ENCODE results near the gene MCUB. TPM values are rescaled to one million over a fixed set of nuclear protein-coding genes. Genes with fewer than 3 reads are reported as not detected.

The MCUB gene
- total RNA-seq, 1 experiment from 2014 or later: 18.6 TPM

GRCh38 chr4:109548655-109549054 is 11.4 kb upstream of the MCUB start (continued):
- TF ChIP-seq SRF (IDR thresholded peaks at IDR 0.05; ENCODE audit: low read depth) (no peak), RAD21 (IDR thresholded peaks at IDR 0.05; ENCODE audit: low read depth) (no peak), ZNF274 (IDR thresholded peaks at IDR 0.05; ENCODE audit: low read depth, low read length) (no peak), ZFX (IDR thresholded peaks at IDR 0.05) (no peak), FOSL1 (IDR thresholded peaks at IDR 0.05; ENCODE audit: low read depth) (no peak)

DNA sequence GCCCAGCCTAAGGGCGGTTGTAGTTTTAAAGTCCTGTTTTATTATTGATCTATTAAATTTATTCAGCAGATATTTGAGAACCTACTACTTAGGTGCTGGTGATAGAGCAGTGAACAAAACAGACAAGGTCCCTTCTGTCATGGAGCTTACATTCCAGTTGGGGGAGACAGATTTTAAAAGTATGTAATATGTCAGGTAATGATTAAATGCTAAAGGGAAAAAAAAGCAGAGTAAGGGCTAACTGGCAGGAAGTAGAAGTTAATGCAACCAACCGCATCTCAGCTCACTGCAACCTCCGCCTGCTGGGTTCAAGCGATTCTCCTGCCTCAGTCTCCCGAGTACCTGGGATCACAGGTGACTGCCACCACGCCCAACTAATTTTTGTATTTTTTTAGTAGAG is 7.8 kb upstream of the MCUB start:
- CTCF ChIA-PET: no interaction called here
- ATAC-seq: no peak

More for the DNA sequence above, 7.8 kb upstream of the MCUB start:
- H3K79me2 ChIP-seq (ENCODE audit: insufficient read depth, low read length): no peaks in the 10 kb centered on the region
- H3K27ac ChIP-seq (ENCODE audit: low read depth, low read length): no peak overlapping the region
- intact Hi-C loops (cut with micrococcal nuclease): no loop called here
- no TSS peak for BruUV-seq (replicated peaks)
- DNase-seq (ENCODE audit: low read depth, low spot score): no peak
- H3K4me3 ChIP-seq (replicated peaks in 1 of 2; ENCODE audit: low read depth in 1 of 2, low read length in 2 of 2): no peak overlapping the region
- H3K4me1 ChIP-seq (ENCODE audit: control insufficient read depth in 1 of 2, insufficient read depth in 2 of 2, low read length in 2 of 2): peaks cover 0 to 5% of the 10 kb centered on the region in 2 experiments; a peak in 1 of 4 replicates
- no peaks in the 10 kb centered on the region for H3K27me3 ChIP-seq (ENCODE audit: insufficient read depth, low read length)
- no peak overlapping the region for H2AFZ ChIP-seq (ENCODE audit: low read depth, low read length, poor library complexity, severe bottlenecking)
- no peak overlapping the region for H3K4me2 ChIP-seq (ENCODE audit: low read length)
- H3K9me2 ChIP-seq (ENCODE audit: insufficient read depth): no peaks in the 10 kb centered on the region
- ChIA-PET POLR2A (no interaction called here), RAD21 (ENCODE audit: low non-redundant PET in 1 of 2, low total read pairs in 2 of 2, uncharacterized antibody in 2 of 2, unreplicated experiment in 2 of 2) (no interaction called here)
- H3K9me3 ChIP-seq (ENCODE audit: control insufficient read depth in 1 of 2, insufficient read depth in 1 of 2, low read depth in 1 of 2, low read length in 2 of 2): no peaks in the 10 kb centered on the region
- no peaks in the 10 kb centered on the region for H4K20me1 ChIP-seq (ENCODE audit: insufficient read depth)
- TF ChIP-seq ZBTB33 (IDR thresholded peaks at IDR 0.05; ENCODE audit: extremely low read depth, insufficient replicate concordance, low read length) (no peak), CBX3 (IDR thresholded peaks at IDR 0.05; ENCODE audit: low read depth) (no peak), EZH2 (IDR thresholded peaks at IDR 0.05) (no peak), POLR2A (IDR thresholded peaks at IDR 0.05; ENCODE audit: borderline replicate concordance, extremely low read depth, insufficient read depth, insufficient read length) (no peak), CTCF (IDR thresholded peaks at IDR 0.05 in 2 of 3, conservative IDR thresholded peaks at IDR 0.05 in 1 of 3; ENCODE audit: borderline replicate concordance in 1 of 3, insufficient read depth in 1 of 3, low read depth in 2 of 3, low read length in 2 of 3) (no peak), ZNF274 (IDR thresholded peaks at IDR 0.05; ENCODE audit: low read depth, low read length) (no peak), CEBPB (IDR thresholded peaks at IDR 0.05; ENCODE audit: low read depth) (no peak), JUND (IDR thresholded peaks at IDR 0.05) (no peak), SRF (IDR thresholded peaks at IDR 0.05; ENCODE audit: low read depth) (no peak), POLR2AphosphoS5 (IDR thresholded peaks at IDR 0.05; ENCODE audit: low read depth, low read length) (no peak), RAD21 (IDR thresholded peaks at IDR 0.05; ENCODE audit: low read depth) (no peak), FOSL1 (IDR thresholded peaks at IDR 0.05; ENCODE audit: low read depth) (no peak)
- no peak overlapping the region for H3K9ac ChIP-seq (ENCODE audit: low read length)
- H3K36me3 ChIP-seq (ENCODE audit: control insufficient read depth in 1 of 2, insufficient read depth in 2 of 2, low read length in 2 of 2): no peaks in the 10 kb centered on the region; a peak in 1 of 4 replicates
